MM.1S (cell line): Measurements from ENCODE around the gene TNNC1.

Experiments used
- CTCF ChIP-seq: fragments of 300-600 bp; sonication (generic); IDR thresholded peaks from 2 replicates; pipeline ENCODE4 v1.5.1; 2016; ENCODE audit warnings: antibody characterized with exemption, low read length, mixed read lengths
- EZH2 ChIP-seq: fragments of 300-600 bp; sonication (generic); optimal IDR thresholded peaks from 2 replicates; pipeline ENCODE3; 2017; ENCODE audit warnings: low read depth, mild to moderate bottlenecking, antibody characterized with exemption, low read length, mixed read lengths

- TF ChIP-seq CTCF (no peak), EZH2 (no peak)
Measured at GRCh38 chr3:52454250-52454937, 553 bp upstream of the TNNC1 start.
